Small intestine (tissue), 7 donors: ENCODE measurements around the gene ARPC1A. TPM values are rescaled to one million over a fixed set of nuclear protein-coding genes. Genes with fewer than 3 reads are reported as not detected.
A peak's percentile ranks its signal among the peaks of the same experiment; 100 is the strongest.
"Not testable (repeated sequence)": the region's sequence is repeated elsewhere in the genome, so short reads cannot be mapped to it uniquely, and the experiment has no call there.

Experiments used
- DNase-seq, 2 donors: peaks; one replicate each; pipeline versions ENCODE4 v3.0.0 to v3.0.0-alpha.2; 2013
- FAIRE-seq: peaks from 2 replicates; lab custom pipeline; 2012; peaks lifted over from hg19 to GRCh38; lab: Jason Lieb, UNC
- H3K27ac ChIP-seq, 3 donors: one replicate each; pipeline ENCODE4 v1.5.1; 2013; ENCODE audit warnings: low read length in 2 of 3, mild to moderate bottlenecking in 2 of 3, control low read depth in 1 of 3, inconsistent platforms in 1 of 3, low read depth in 1 of 3, moderate library complexity in 1 of 3
- H3K27me3 ChIP-seq, 3 donors: one replicate each; pipeline ENCODE4 v1.6.1; 2013; ENCODE audit warnings: low read length in 3 of 3, inconsistent platforms in 1 of 3; ENCODE audit not compliant: control insufficient read depth in 3 of 3, insufficient read depth in 3 of 3
- H3K36me3 ChIP-seq, 3 donors: one replicate each; pipeline ENCODE4 v1.6.1; 2013; ENCODE audit warnings: low read length in 3 of 3, inconsistent platforms in 1 of 3, low read depth in 1 of 3, mild to moderate bottlenecking in 1 of 3, moderate library complexity in 1 of 3; ENCODE audit not compliant: control insufficient read depth in 3 of 3, insufficient read depth in 2 of 3
- H3K4me1 ChIP-seq, 3 donors: one replicate each; pipeline ENCODE4 v1.6.1; 2013; ENCODE audit warnings: low read length in 2 of 3, inconsistent platforms in 1 of 3, low read depth in 1 of 3, mild to moderate bottlenecking in 1 of 3, moderate library complexity in 1 of 3; ENCODE audit not compliant: control insufficient read depth in 3 of 3, insufficient read depth in 2 of 3
- H3K4me3 ChIP-seq, 3 donors: one replicate each; pipeline ENCODE4 v1.5.1; 2013; ENCODE audit warnings: low read length in 3 of 3, control low read depth in 1 of 3, inconsistent platforms in 1 of 3, low read depth in 1 of 3, mild to moderate bottlenecking in 1 of 3, moderate library complexity in 1 of 3
- H3K9me3 ChIP-seq, 2 donors: one replicate each; pipeline ENCODE4 v1.6.1; 2013; ENCODE audit warnings: low read depth in 1 of 2, low read length in 1 of 2; ENCODE audit not compliant: control insufficient read depth in 2 of 2, insufficient read depth in 1 of 2
- WGBS, 3 donors: extraction: QIAGEN DNeasy Blood & Tissue Kit; methylation state at CpG; one replicate each; pipeline ENCODE4 v1.1.7; 2013; 5-methylcytosine and 5-hydroxymethylcytosine counted together
- polyA plus RNA-seq, 4 donors: library from polyadenylated mRNA; stranded (reverse) in 3 of 4; unstranded in 1 of 4; fragments of 200-250 nt in 3 of 4; fragments of 120-200 nt in 1 of 4; gene quantifications; one replicate each; pipeline versions ENCODE4 v1.2.1 to v1.2.3, GENCODE V29; 2013
- donor health status: healthy with polysubstance abuse.
- donor health status: control.
- donor health status: control.
- donor health status: Bipolar disorder and iron deficiency.
- donor health status: healthy.

ARPC1A gene
- polyA plus RNA-seq, 4 donors, result 194 to 407 (median 263) TPM

- H3K4me1 ChIP-seq, result peaks cover 5 to 17% (median 13%) of the 10 kb centered on the region in 3 donors
- 0 to 2% (median 0%) methylated on average over 28 of the region's 28 CpGs for WGBS, 3 donors
- peak overlapping the region; percentile 79 to 88 (median 87) for H3K4me3 ChIP-seq
- FAIRE-seq (no peak), DNase-seq (peak; percentile 45 to 66)
- no peaks in the 10 kb centered on the region for H3K27me3 ChIP-seq
- H3K9me3 ChIP-seq, result no peaks in the 10 kb centered on the region
- peaks cover 8 to 45% (median 15%) of the 10 kb centered on the region in 3 donors for H3K36me3 ChIP-seq
- H3K27ac ChIP-seq, result peak overlapping the region; percentile 74 to 99 (median 98)
These were observed 82.2 kb downstream of the ARPC1A start for GRCh38 chr7:99407872-99408378.

- DNase-seq (peak; percentile 95 to 98), FAIRE-seq (no peak)
- peak within 1 kb of the TSS; percentile 74 to 99 (median 98) for H3K27ac ChIP-seq
- H3K27me3 ChIP-seq, result no peaks in the 10 kb centered on the region
- peak within 1 kb of the TSS; percentile 79 to 88 (median 87) for H3K4me3 ChIP-seq
- H3K36me3 ChIP-seq, result peaks cover 7 to 47% (median 12%) of the 10 kb centered on the region in 3 donors
- no peaks in the 10 kb centered on the region for H3K9me3 ChIP-seq
- peaks cover 5 to 17% (median 13%) of the 10 kb centered on the region in 3 donors for H3K4me1 ChIP-seq
- WGBS, 3 donors, result 0% methylated on average over 44 to 72 of the region's 72 CpGs
These were observed 82.9 kb downstream of the ARPC1A start, which contains the start of the genes BUD31 and PDAP1 for GRCh38 chr7:99408379-99409191. Gene BUD31, plus strand, starts transcription at chr7:99408969. Its CDS starts 2,124 bp downstream, at chr7:99411093. Gene PDAP1, minus strand, starts transcription at chr7:99408597. Its CDS starts 49 bp downstream, at chr7:99408548.

DNA sequence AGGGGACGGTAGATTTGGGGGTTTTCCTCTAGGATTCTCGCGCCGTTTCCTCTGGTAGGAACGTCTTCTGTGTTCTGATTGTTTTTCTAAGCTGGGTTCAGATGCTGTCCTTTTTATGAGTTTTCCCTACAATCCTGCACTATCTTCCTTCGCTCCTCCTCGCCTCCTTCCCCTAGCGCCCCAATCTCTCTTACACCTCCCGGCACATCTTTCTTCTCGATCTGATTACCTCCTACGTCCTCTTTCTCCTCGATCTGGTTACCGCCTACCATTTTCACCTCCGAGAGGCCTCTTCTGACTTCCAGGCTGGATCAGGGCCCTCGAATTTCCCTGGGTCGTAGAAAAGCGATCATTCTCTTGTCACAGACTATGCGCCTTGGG lies 83.5 kb downstream of the ARPC1A start:
- DNase-seq (no peak), FAIRE-seq (no peak)
- Histone ChIP-seq H3K36me3 (peaks cover 9 to 46% (median 12%) of the 10 kb centered on the region in 3 donors), H3K4me1 (peaks cover 5 to 17% (median 13%) of the 10 kb centered on the region in 3 donors), H3K27me3 (no peaks in the 10 kb centered on the region), H3K9me3 (no peaks in the 10 kb centered on the region), H3K27ac (peak overlapping the region; percentile 59 to 99 (median 98)), H3K4me3 (peak overlapping the region; percentile 79 to 88 (median 87))
- 0% methylated on average over 18 of the region's 18 CpGs for WGBS, 3 donors

DNA sequence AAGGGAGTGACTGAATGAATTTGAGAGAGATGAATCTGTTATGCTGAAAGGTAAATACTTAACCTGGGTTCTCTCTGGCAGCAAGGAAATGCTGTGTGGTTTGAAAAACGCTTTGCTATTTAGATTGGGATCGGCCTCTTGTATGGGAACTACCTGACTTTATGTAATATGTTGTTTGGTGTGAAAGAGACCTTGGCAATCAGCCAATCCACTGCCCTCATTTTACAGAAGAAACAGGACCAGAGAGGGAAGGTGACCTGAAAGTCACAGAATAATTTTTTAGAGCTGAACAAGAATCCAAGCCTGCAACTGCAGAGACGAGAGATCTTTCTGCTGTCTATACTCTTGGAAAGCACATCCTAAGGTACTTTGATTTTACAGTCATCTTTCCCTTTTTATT lies 84.1 kb downstream of the ARPC1A start:
- H3K27me3 ChIP-seq, result no peaks in the 10 kb centered on the region
- peaks cover 0 to 3% of the 10 kb centered on the region in 2 donors for H3K9me3 ChIP-seq
- peak overlapping the region in 2 of 3 donors; percentile 19 to 99 for H3K27ac ChIP-seq
- FAIRE-seq, result no peak
- DNase-seq, result peak in 1 of 2 donors; percentile 20
- H3K36me3 ChIP-seq, result peaks cover 12 to 46% (median 13%) of the 10 kb centered on the region in 3 donors
- WGBS, 3 donors, result 25 to 42% (median 27%) methylated on average over 3 of the region's 3 CpGs
- peak overlapping the region; percentile 79 to 88 (median 87) for H3K4me3 ChIP-seq
- H3K4me1 ChIP-seq, result peaks cover 5 to 17% (median 13%) of the 10 kb centered on the region in 3 donors

DNA sequence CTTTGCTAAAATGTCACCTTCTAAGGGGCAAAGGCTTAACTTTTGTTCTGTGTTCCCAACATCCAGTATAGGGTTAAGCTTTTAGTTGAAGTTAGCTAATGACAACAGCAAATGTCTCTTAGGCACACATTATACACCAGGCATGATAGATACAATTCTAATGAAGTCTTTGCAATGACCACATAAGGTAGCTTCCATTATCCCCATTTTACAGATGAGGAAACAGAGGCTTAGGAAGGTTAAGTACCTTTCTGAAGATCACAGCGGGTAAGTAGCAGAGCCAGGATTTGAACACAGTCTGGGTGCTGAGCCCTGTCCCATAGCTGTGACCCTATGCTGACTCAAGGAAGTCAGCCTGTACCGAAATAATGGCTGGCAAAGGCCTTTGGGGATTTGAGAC lies 84.9 kb downstream of the ARPC1A start:
- DNase-seq, result no peak
- H3K36me3 ChIP-seq, result peaks cover 12 to 46% (median 13%) of the 10 kb centered on the region in 3 donors
- H3K4me1 ChIP-seq, result peaks cover 5 to 17% (median 13%) of the 10 kb centered on the region in 3 donors
- no peak overlapping the region for H3K27ac ChIP-seq
- no peak overlapping the region for H3K4me3 ChIP-seq
- FAIRE-seq, result no peak
- no peaks in the 10 kb centered on the region for H3K27me3 ChIP-seq
- 93 to 98% (median 96%) methylated on average over 2 of the region's 2 CpGs for WGBS, 3 donors
- H3K9me3 ChIP-seq, result peaks cover 0 to 10% of the 10 kb centered on the region in 2 donors

- not testable (repeated sequence) for FAIRE-seq, H3K27me3 ChIP-seq, H3K4me1 ChIP-seq, H3K4me3 ChIP-seq, H3K27ac ChIP-seq
- DNase-seq, result peak; percentile 46 to 77
- H3K9me3 ChIP-seq, result peaks cover 0 to 10% of the 10 kb centered on the region in 2 donors
- H3K36me3 ChIP-seq, result peaks cover 25 to 91% (median 48%) of the 10 kb centered on the region in 3 donors
- 49 to 63% (median 60%) methylated on average over 17 of the region's 17 CpGs for WGBS, 3 donors
These were observed 89.9 kb downstream of the ARPC1A start for GRCh38 chr7:99415513-99416127.

Other genes starting within 250 kb of the ARPC1A start
- gene SMURF1, start 181.8 kb upstream of the ARPC1A start, polyA plus RNA-seq, result 10 to 100 TPM in 1 of 4 donors, 1 to 10 TPM in 3; 6.3 to 14.8 (median 8.5) TPM
- gene KPNA7, start 117.8 kb upstream of the ARPC1A start, polyA plus RNA-seq, result under 1 TPM in 3 of 4 donors, not detected in 1; 0.04 to 0.54 (median 0.30) TPM
- gene MYH16, start 53.1 kb upstream of the ARPC1A start, polyA plus RNA-seq, result under 1 TPM in 2 of 4 donors, not detected in 2; 0.01 to 0.07 TPM
- gene ARPC1B, start 48.8 kb downstream of the ARPC1A start, polyA plus RNA-seq, result 100 to 1,000 TPM in 3 of 4 donors, 10 to 100 TPM in 1; 77.9 to 358 (median 316) TPM
- gene PDAP1, start 82.7 kb downstream of the ARPC1A start, polyA plus RNA-seq, result 100 to 1,000 TPM in 3 of 4 donors, 10 to 100 TPM in 1; 94.7 to 212 (median 110) TPM
- 100 to 1,000 TPM in 3 of 4 donors, 10 to 100 TPM in 1; 71.9 to 166 (median 132) TPM for gene BUD31, start 83.1 kb downstream of the ARPC1A start, polyA plus RNA-seq
- 1 to 10 TPM; 2.7 to 4.8 (median 3.9) TPM for gene PTCD1, start 112.9 kb downstream of the ARPC1A start, polyA plus RNA-seq
- gene CPSF4, start 113.0 kb downstream of the ARPC1A start, polyA plus RNA-seq, result 10 to 100 TPM; 24.4 to 28.3 (median 26.4) TPM
- gene ATP5MF, start 140.3 kb downstream of the ARPC1A start, polyA plus RNA-seq, result 1,000 to 10,000 TPM in 3 of 4 donors, 100 to 1,000 TPM in 1; 363 to 3,068 (median 1,492) TPM
- 10 to 100 TPM in 3 of 4 donors, 1 to 10 TPM in 1; 9.7 to 48.1 (median 18.6) TPM for gene ZNF789, start 147.0 kb downstream of the ARPC1A start, polyA plus RNA-seq
- 10 to 100 TPM; 17.4 to 30.0 (median 23.6) TPM for gene ZNF394, start 174.4 kb downstream of the ARPC1A start, polyA plus RNA-seq
- gene ZKSCAN5, start 178.8 kb downstream of the ARPC1A start, polyA plus RNA-seq, result 1 to 10 TPM; 3.8 to 7.9 (median 4.4) TPM
- gene FAM200A, start 226.2 kb downstream of the ARPC1A start, polyA plus RNA-seq, result 10 to 100 TPM in 1 of 4 donors, 1 to 10 TPM in 3; 2.2 to 10.6 (median 3.9) TPM
- 10 to 100 TPM; 33.7 to 73.7 (median 52.5) TPM for gene ZNF655, start 232.7 kb downstream of the ARPC1A start, polyA plus RNA-seq